GM15510 (cell line): Measurements from ENCODE around the gene GRIP2.

Source experiments
- POLR2A ChIP-seq: IDR thresholded peaks from 3 replicates; pipeline ENCODE4 v1.6.1; 2011; ENCODE audit warnings: borderline replicate concordance; ENCODE audit not compliant: insufficient read length; ENCODE audit errors: extremely low read depth

Gene GRIP2

DNA sequence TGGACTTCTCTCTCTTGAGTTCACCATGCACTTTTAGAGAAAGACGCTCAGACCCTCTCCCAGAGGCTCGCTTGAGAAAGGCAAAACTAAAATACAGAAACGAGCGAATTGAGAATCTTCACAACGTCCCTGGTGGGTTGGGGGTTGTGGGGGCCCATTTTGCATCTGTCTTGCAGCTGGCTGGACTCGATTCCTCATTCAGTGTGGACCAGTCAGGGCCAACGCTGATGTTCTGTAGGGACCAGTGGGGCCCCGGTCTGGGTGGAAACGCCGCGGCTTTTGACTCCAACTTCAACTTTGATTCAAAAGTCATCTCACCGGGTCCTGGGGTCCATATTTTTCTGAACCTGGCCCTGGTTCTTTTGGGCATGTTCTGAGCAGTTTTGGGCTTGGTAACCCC is 69.7 kb downstream of the GRIP2 start:
- TF ChIP-seq POLR2A: no peak

GRCh38 chr3:14468621-14468981 is 71.5 kb downstream of the GRIP2 start:
- TF ChIP-seq POLR2A: no peak

DNA sequence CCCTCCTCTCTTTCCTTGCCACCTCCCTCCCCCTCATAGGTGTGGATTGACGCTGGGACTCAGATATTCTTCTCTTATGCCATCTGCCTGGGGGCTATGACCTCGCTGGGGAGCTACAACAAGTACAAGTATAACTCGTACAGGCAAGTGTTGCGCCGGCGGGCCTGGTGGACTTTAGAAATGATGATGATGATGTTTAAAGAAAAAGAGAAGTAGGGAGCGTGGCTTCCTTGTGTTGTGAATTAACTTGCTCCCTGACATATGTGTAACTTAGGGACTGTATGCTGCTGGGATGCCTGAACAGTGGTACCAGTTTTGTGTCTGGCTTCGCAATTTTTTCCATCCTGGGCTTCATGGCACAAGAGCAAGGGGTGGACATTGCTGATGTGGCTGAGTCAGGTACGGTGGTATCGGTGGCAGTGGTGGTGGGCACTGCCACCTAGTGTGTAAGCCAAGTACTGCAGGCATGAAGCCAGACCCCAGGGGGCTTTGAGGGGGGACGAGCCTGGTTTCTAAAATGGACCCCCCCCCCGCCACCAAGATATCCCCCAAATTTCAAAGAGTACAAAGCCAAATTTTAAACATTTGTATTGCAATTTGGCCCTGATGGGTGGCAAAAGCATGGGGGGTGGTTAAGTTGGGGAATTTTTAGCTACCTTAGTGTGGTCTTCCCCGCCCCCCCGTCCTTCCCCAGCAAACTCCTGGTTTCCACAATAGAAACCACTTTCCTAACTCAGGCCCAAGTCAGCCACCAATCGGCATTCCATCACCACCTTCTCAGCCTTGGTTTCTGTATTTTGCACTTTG is 72.1 kb downstream of the GRIP2 start:
- no peak for TF ChIP-seq POLR2A

GRCh38 chr3:14466179-14466903 is 73.8 kb downstream of the GRIP2 start:
- no peak for TF ChIP-seq POLR2A

DNA sequence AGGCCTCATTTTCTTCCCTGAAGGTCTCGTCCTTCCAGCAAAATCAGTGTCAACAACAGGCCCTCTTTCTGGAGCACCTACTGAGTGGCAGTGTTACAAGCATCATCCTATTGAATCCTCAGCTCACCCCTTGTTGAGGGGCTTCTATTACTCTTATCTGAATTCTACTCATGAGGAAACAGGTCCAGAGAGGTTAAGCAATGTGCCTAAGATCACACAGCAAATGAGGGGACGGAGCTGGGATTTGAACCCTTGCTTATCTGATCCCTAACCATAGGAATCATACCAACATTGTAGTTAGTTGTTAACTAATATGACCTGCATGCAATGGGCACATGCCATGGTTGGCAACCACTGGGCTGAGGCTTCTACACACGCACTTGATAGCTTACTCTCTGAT is 74.7 kb downstream of the GRIP2 start:
- no peak for TF ChIP-seq POLR2A

DNA sequence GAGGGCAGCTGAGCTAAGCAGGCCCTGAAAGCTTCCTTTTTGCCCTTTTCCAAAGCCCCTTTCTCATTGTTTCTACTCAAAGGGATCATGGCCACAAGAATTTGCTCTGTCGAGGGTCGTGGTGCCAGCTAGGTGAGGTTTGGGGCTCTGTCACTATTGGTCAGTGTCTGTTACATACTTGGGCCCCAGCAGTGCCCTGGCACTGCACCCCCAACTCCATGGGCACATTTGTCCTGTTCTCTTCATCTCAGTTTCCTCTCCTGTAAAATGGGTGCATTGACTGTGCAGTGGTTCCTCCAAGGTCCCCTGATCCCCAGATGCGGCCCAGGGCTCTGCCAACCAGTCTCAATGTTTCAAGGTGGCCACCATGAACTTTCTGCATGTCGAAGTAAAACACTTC is 75.6 kb downstream of the GRIP2 start:
- TF ChIP-seq POLR2A: no peak

DNA sequence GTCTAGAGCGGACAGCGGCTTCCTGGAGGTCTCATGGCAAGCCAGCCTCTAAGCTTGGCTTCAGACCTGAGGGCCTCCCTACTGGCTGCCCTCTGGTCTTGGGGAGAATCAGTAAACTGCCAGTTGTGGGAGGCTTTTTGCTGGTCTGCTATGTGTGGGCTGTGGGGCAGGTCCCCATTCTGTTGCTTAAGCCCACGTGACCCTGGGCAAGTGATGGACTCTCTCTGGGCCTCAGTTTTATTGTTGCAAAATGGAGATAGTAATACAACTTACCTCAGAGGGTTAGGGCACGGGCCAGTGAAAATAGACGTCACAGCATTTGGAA is 76.0 kb downstream of the GRIP2 start:
- no peak for TF ChIP-seq POLR2A

GRCh38 chr3:14463330-14464140 is 76.6 kb downstream of the GRIP2 start:
- TF ChIP-seq POLR2A: no peak

GRCh38 chr3:14462738-14463137 is 77.4 kb downstream of the GRIP2 start:
- no peak for TF ChIP-seq POLR2A

GRCh38 chr3:14461748-14462324 is 78.3 kb downstream of the GRIP2 start:
- TF ChIP-seq POLR2A: no peak

DNA sequence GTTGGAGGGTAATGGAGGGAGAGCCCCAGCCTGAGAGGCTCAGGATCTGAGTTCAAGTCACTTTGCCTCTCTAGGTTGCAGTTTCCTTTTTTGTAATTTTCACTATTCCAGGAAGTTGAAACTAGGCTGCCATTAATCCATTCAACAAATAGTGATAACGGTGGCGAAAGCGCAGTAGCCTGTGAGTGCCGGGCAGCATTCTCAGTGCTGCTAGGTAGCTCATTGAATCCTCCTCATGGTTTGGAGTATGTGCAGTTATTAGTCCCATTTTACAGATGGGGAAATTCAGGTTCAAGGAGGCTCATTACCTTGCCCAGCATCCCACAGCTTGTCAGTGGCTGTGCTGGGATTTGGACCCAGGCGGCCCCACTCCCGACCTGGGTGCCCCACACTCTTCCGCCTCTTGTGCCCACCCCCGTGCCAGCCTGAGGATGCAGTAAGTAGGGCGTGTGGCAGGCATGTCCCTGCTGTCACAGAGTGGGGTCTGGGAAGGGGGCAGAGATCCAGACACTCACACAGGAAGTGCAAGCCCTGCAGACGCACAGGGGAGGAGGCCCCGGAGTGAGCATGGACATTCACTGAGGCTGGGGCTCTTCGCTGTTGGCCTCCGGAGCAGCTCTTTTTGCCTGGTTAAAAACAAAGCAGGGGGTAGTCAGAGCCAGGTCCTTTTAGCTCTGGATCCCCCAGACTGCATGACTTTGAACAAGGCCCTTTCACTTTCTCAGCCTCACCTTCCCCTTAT is 79.0 kb downstream of the GRIP2 start:
- TF ChIP-seq POLR2A: no peak

DNA sequence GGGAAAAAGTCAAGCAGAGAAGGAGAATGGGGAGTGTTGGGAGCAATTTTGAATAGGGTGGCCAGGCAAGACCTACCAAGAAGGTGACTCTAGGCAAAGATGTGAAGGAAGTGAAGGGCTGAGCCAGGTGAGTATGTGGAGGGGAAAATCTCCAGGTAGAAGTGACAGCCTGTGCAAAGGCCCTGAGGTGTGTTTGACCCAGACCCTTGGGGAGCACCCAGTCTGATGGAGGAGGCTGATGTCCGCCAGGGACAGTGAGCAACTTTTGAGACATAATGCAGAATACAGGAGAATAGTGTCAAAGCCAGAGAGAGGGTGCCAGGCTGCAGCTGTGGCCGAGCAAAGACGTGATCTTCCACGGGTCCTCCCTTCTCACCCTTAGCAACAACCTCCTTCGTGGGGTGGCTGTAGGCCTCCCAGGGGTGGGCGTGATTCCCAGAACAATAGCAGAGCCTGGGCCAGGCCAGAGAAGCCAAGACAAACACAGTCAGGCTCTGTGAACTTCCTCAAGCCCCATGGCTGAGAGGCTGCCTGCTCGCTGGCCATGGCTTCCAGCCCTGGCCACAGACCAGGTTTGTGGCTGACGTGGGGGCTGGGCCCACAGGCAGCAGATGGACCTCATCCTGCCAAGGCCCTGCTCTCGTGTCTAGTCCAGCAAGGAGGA is 79.7 kb downstream of the GRIP2 start:
- no peak for TF ChIP-seq POLR2A

- TF ChIP-seq POLR2A: no peak
Measured at GRCh38 chr3:14459787-14460186, 80.4 kb downstream of the GRIP2 start.

GRCh38 chr3:14459384-14459783 is 80.8 kb downstream of the GRIP2 start:
- no peak for TF ChIP-seq POLR2A

GRCh38 chr3:14458434-14459275 is 81.5 kb downstream of the GRIP2 start:
- TF ChIP-seq POLR2A: no peak
